HEK293 (cell line): Measurements from ENCODE around the gene NAPA.

Source experiments
- ATF2 ChIP-seq: fragments of 450-650 bp; formaldehyde crosslinking; IDR thresholded peaks from 2 replicates; pipeline ENCODE4 v1.5.1; 2016; ENCODE audit warnings: missing biosample characterization, missing genetic modification characterization, low read depth
- BCL11B ChIP-seq: fragments of 450-650 bp; formaldehyde crosslinking; IDR thresholded peaks from 2 replicates; pipeline ENCODE4 v1.5.1; 2016; ENCODE audit warnings: low read depth, missing biosample characterization, missing genetic modification characterization
- GLI4 ChIP-seq: fragments of 450-650 bp; formaldehyde crosslinking; IDR thresholded peaks from 2 replicates; pipeline ENCODE4 v1.5.1; 2016; ENCODE audit warnings: missing biosample characterization, missing genetic modification characterization
- MZF1 ChIP-seq: fragments of 450-650 bp; formaldehyde crosslinking; IDR thresholded peaks from 2 replicates; pipeline ENCODE4 v1.5.1; 2017; ENCODE audit warnings: missing biosample characterization, missing genetic modification characterization, borderline replicate concordance
- OVOL3 ChIP-seq: fragments of 450-650 bp; formaldehyde crosslinking; IDR thresholded peaks from 2 replicates; pipeline ENCODE4 v1.5.1; 2016; ENCODE audit warnings: missing biosample characterization, missing genetic modification characterization
- SCRT1 ChIP-seq: fragments of 450-650 bp; formaldehyde crosslinking; IDR thresholded peaks from 2 replicates; pipeline ENCODE4 v1.5.1; 2016; ENCODE audit warnings: missing biosample characterization, missing genetic modification characterization, borderline replicate concordance
- SP7 ChIP-seq: fragments of 450-650 bp; formaldehyde crosslinking; IDR thresholded peaks from 2 replicates; pipeline ENCODE4 v1.5.1; 2016; ENCODE audit warnings: missing biosample characterization, missing genetic modification characterization
- TCF7L2 ChIP-seq: IDR thresholded peaks from 2 replicates; pipeline ENCODE4 v1.6.1; 2011; ENCODE audit warnings: low read depth, mild to moderate bottlenecking, inconsistent platforms, low read length, moderate library complexity, borderline replicate concordance
- ZBTB21 ChIP-seq: fragments of 450-650 bp; formaldehyde crosslinking; IDR thresholded peaks from 2 replicates; pipeline ENCODE4 v1.5.1; 2017; ENCODE audit warnings: missing biosample characterization, missing genetic modification characterization
- ZBTB8A ChIP-seq: fragments of 450-650 bp; formaldehyde crosslinking; IDR thresholded peaks from 2 replicates; pipeline ENCODE4 v1.5.1; 2016; ENCODE audit warnings: missing biosample characterization, missing genetic modification characterization
- ZFP69B ChIP-seq: fragments of 450-650 bp; formaldehyde crosslinking; IDR thresholded peaks from 2 replicates; pipeline ENCODE4 v1.5.1; 2016; ENCODE audit warnings: missing biosample characterization, missing genetic modification characterization
- ZIC2 ChIP-seq: fragments of 450-650 bp; formaldehyde crosslinking; IDR thresholded peaks from 2 replicates; pipeline ENCODE4 v1.5.1; 2016; ENCODE audit warnings: missing biosample characterization, missing genetic modification characterization
- ZNF114 ChIP-seq: fragments of 450-650 bp; formaldehyde crosslinking; IDR thresholded peaks from 2 replicates; pipeline ENCODE4 v1.5.0; 2017; ENCODE audit warnings: missing biosample characterization, missing genetic modification characterization
- ZNF121 ChIP-seq: fragments of 450-650 bp; formaldehyde crosslinking; IDR thresholded peaks from 2 replicates; pipeline ENCODE4 v1.5.1; 2016; ENCODE audit warnings: missing biosample characterization, missing genetic modification characterization
- ZNF138 ChIP-seq: fragments of 450-650 bp; formaldehyde crosslinking; IDR thresholded peaks from 2 replicates; pipeline ENCODE4 v1.5.1; 2016; ENCODE audit warnings: missing biosample characterization, missing genetic modification characterization, borderline replicate concordance
- ZNF146 ChIP-seq: fragments of 450-650 bp; formaldehyde crosslinking; IDR thresholded peaks from 2 replicates; pipeline ENCODE4 v1.5.1; 2016; ENCODE audit warnings: missing biosample characterization, missing genetic modification characterization
- ZNF157 ChIP-seq: fragments of 450-650 bp; formaldehyde crosslinking; IDR thresholded peaks from 2 replicates; pipeline ENCODE4 v1.5.1; 2016; ENCODE audit warnings: missing biosample characterization, missing genetic modification characterization
- ZNF175 ChIP-seq: fragments of 450-650 bp; formaldehyde crosslinking; IDR thresholded peaks from 2 replicates; pipeline ENCODE4 v1.5.1; 2016; ENCODE audit warnings: missing biosample characterization, missing genetic modification characterization
- ZNF184 ChIP-seq: fragments of 450-650 bp; IDR thresholded peaks from 2 replicates; pipeline ENCODE4 v1.5.1; 2018; ENCODE audit warnings: missing biosample characterization, mild to moderate bottlenecking, missing genetic modification characterization
- ZNF266 ChIP-seq: fragments of 450-650 bp; formaldehyde crosslinking; IDR thresholded peaks from 2 replicates; pipeline ENCODE4 v1.5.1; 2016; ENCODE audit warnings: missing biosample characterization, missing genetic modification characterization, low read depth
- ZNF292 ChIP-seq: fragments of 450-650 bp; formaldehyde crosslinking; IDR thresholded peaks from 2 replicates; pipeline ENCODE4 v1.5.1; 2016; ENCODE audit warnings: low read depth, missing biosample characterization, missing genetic modification characterization, borderline replicate concordance
- ZNF362 ChIP-seq: fragments of 450-650 bp; formaldehyde crosslinking; IDR thresholded peaks from 2 replicates; pipeline ENCODE4 v1.5.1; 2016; ENCODE audit warnings: missing biosample characterization, missing genetic modification characterization
- ZNF404 ChIP-seq: fragments of 450-650 bp; formaldehyde crosslinking; IDR thresholded peaks from 2 replicates; pipeline ENCODE4 v1.5.1; 2017; ENCODE audit warnings: missing biosample characterization, missing genetic modification characterization
- ZNF433 ChIP-seq: fragments of 450-650 bp; formaldehyde crosslinking; IDR thresholded peaks from 2 replicates; pipeline ENCODE4 v1.5.1; 2016; ENCODE audit warnings: missing biosample characterization, missing genetic modification characterization, low read depth
- ZNF449 ChIP-seq: fragments of 450-650 bp; formaldehyde crosslinking; IDR thresholded peaks from 2 replicates; pipeline ENCODE4 v1.5.1; 2017; ENCODE audit warnings: missing biosample characterization, mild to moderate bottlenecking, missing genetic modification characterization, moderate library complexity
- ZNF521 ChIP-seq: fragments of 450-650 bp; formaldehyde crosslinking; IDR thresholded peaks from 2 replicates; pipeline ENCODE4 v1.5.1; 2017; ENCODE audit warnings: missing biosample characterization, mild to moderate bottlenecking, missing genetic modification characterization
- ZNF549 ChIP-seq: fragments of 450-650 bp; IDR thresholded peaks from 2 replicates; pipeline ENCODE4 v1.5.1; 2018; ENCODE audit warnings: missing biosample characterization, missing genetic modification characterization, mild to moderate bottlenecking, inconsistent platforms, moderate library complexity
- ZNF555 ChIP-seq: fragments of 450-650 bp; formaldehyde crosslinking; conservative IDR thresholded peaks from 2 replicates; pipeline ENCODE4 v1.5.1; 2017; ENCODE audit warnings: missing biosample characterization, mild to moderate bottlenecking, missing genetic modification characterization, inconsistent platforms
- ZNF610 ChIP-seq: fragments of 450-650 bp; formaldehyde crosslinking; IDR thresholded peaks from 2 replicates; pipeline ENCODE4 v1.5.1; 2016; ENCODE audit warnings: missing biosample characterization, missing genetic modification characterization, borderline replicate concordance
- ZNF623 ChIP-seq: fragments of 450-650 bp; formaldehyde crosslinking; IDR thresholded peaks from 2 replicates; pipeline ENCODE4 v1.5.1; 2016; ENCODE audit warnings: missing biosample characterization, missing genetic modification characterization
- ZNF670 ChIP-seq: fragments of 450-650 bp; formaldehyde crosslinking; IDR thresholded peaks from 2 replicates; pipeline ENCODE4 v1.5.1; 2016; ENCODE audit warnings: missing biosample characterization, missing genetic modification characterization, low read depth
- ZNF701 ChIP-seq: fragments of 450-650 bp; formaldehyde crosslinking; IDR thresholded peaks from 2 replicates; pipeline ENCODE4 v1.5.1; 2016; ENCODE audit warnings: missing biosample characterization, missing genetic modification characterization
- ZNF76 ChIP-seq: fragments of 450-650 bp; formaldehyde crosslinking; IDR thresholded peaks from 2 replicates; pipeline ENCODE4; 2016; ENCODE audit warnings: low read depth, missing biosample characterization, missing genetic modification characterization, borderline replicate concordance
- ZSCAN23 ChIP-seq: fragments of 450-650 bp; formaldehyde crosslinking; IDR thresholded peaks from 2 replicates; pipeline ENCODE4 v1.5.1; 2016; ENCODE audit warnings: missing biosample characterization, missing genetic modification characterization
- ZSCAN30 ChIP-seq: fragments of 450-650 bp; IDR thresholded peaks from 2 replicates; pipeline ENCODE4 v1.5.1; 2018; ENCODE audit warnings: missing biosample characterization, mild to moderate bottlenecking, missing genetic modification characterization, moderate library complexity
- ZXDB ChIP-seq: fragments of 450-650 bp; formaldehyde crosslinking; IDR thresholded peaks from 2 replicates; pipeline ENCODE4 v1.5.1; 2016; ENCODE audit warnings: missing biosample characterization, missing genetic modification characterization
- TF ChIP-seq, protein P1 (sequence below): fragments of 450-650 bp; formaldehyde crosslinking; IDR thresholded peaks from 2 replicates; pipeline ENCODE4 v1.5.1; 2016; ENCODE audit warnings: missing biosample characterization, missing genetic modification characterization

NAPA gene

DNA sequence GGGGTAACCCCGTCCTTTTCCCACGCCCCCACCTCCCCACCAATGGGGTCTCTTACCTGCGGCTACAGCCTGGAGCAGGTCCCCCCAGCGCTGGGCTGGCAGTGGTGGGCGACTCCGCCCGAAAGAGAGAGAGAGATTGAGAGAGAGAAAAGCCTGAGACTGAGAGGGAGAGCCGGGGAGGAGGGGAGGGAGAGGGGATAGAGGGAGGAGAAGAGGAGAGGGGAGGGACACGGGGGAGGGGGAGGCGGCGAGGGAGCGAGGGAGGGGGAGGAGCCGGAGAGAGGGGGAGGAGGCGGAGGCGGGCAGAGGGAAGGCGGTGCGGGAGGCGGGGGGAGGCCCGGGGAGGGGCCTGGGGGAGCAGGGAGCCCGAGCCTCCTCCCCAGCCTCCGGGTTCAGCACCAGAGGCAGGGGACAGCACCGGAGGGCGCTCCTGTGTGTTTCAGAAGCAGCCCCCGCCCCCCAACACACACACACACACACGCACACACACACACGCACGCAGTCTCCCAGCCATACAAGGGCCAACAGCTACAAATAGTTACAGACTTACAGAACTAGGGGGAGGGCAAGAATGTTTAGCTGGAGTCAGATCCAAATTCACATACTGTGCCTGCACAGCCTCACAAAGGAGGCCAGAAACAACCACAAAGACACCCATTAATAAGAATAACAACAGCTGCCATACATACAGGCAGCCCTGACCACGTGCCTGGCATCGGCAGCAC, 43.0 kb downstream of the NAPA start, which contains the start of gene SLC8A2 (continued):
- TF ChIP-seq, protein P1, sequence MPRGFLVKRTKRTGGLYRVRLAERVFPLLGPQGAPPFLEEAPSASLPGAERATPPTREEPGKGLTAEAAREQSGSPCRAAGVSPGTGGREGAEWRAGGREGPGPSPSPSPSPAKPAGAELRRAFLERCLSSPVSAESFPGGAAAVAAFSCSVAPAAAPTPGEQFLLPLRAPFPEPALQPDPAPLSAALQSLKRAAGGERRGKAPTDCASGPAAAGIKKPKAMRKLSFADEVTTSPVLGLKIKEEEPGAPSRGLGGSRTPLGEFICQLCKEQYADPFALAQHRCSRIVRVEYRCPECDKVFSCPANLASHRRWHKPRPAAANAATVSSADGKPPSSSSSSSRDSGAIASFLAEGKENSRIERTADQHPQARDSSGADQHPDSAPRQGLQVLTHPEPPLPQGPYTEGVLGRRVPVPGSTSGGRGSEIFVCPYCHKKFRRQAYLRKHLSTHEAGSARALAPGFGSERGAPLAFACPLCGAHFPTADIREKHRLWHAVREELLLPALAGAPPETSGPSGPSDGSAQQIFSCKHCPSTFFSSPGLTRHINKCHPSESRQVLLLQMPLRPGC = no peak
- no peak for TF ChIP-seq ZNF404 (tag by site-specific recombination)
- TF ChIP-seq ZIC2 (tag by site-specific recombination) = no peak
- TF ChIP-seq ZNF362 (tag by site-specific recombination) = no peak
- 0 out of 2 replicates have a peak, but pooled peaks have one; percentile 23 for TF ChIP-seq ZBTB8A (tag by site-specific recombination)
- TF ChIP-seq ZNF146 (tag by site-specific recombination) = no peak
- no peak for TF ChIP-seq ZNF266 (tag by site-specific recombination)
- peak; percentile 91; the same call in 1 of the 2 replicates for TF ChIP-seq ZNF610
- TF ChIP-seq ZNF449 (tag by site-specific recombination) = no peak
- TF ChIP-seq ZNF114 (tag by site-specific recombination) = no peak
- 0 out of 2 replicates have a peak, but pooled peaks have one; percentile 9 for TF ChIP-seq ZNF623 (tag by site-specific recombination)
- peak; percentile 89 for TF ChIP-seq SP7
- TF ChIP-seq SCRT1 = no peak
- TF ChIP-seq ATF2 (tag by site-specific recombination) = no peak
- no peak for TF ChIP-seq ZNF157 (tag by site-specific recombination)
- no peak; the same call in 1 of the 2 replicates for TF ChIP-seq ZBTB21 (tag by site-specific recombination)
- no peak for TF ChIP-seq ZNF701 (tag by site-specific recombination)
- TF ChIP-seq ZSCAN23 (tag by site-specific recombination) = peak; percentile 80; the same call in 1 of the 2 replicates
- TF ChIP-seq BCL11B (tag by site-specific recombination) = peak; percentile 68; the same call in 1 of the 2 replicates
- TF ChIP-seq ZNF433 (tag by site-specific recombination) = no peak
- no peak for TF ChIP-seq ZNF76
- no peak for TF ChIP-seq ZNF184 (tag by site-specific recombination)
- no peak for TF ChIP-seq ZSCAN30 (tag by site-specific recombination)
- TF ChIP-seq ZNF121 (tag by site-specific recombination) = no peak
- TF ChIP-seq ZNF175 (tag by site-specific recombination) = no peak
- TF ChIP-seq ZNF138 (tag by site-specific recombination) = no peak
- TF ChIP-seq ZXDB (tag by site-specific recombination) = peak; percentile 81
- TF ChIP-seq TCF7L2 = no peak
- no peak for TF ChIP-seq GLI4 (tag by site-specific recombination)
- TF ChIP-seq ZNF670 = no peak
- TF ChIP-seq ZNF555 = no peak
- TF ChIP-seq ZNF292 = no peak
- no peak for TF ChIP-seq ZNF549 (tag by site-specific recombination)
- 0 out of 2 replicates have a peak, but pooled peaks have one; percentile 66 for TF ChIP-seq ZFP69B (tag by site-specific recombination)
- TF ChIP-seq ZNF521 = no peak
- no peak for TF ChIP-seq MZF1 (tag by site-specific recombination)
- TF ChIP-seq OVOL3 (tag by site-specific recombination) = no peak
